ENCODE data around the gene INTS4. TPM values are rescaled to one million over a fixed set of nuclear protein-coding genes. Genes with fewer than 3 reads are reported as not detected.
"Not testable (repeated sequence)": the region's sequence is repeated elsewhere in the genome, so short reads cannot be mapped to it uniquely, and the experiment has no call there.

The INTS4 gene
- total RNA-seq, 1 experiment from 2014 or later, result 26.5 TPM

- DNase-seq (ENCODE audit: low spot score), result no peak
Measured at GRCh38 chr11:78022397-78023396, 28.2 kb upstream of the INTS4 start, which contains the start of gene KCTD14. KCTD14 (minus strand) TSS chr11:78023276; CDS start chr11:78023249, 27 bp downstream.

GRCh38 chr11:78021611-78022010 lies 27.1 kb upstream of the INTS4 start:
- no peak for DNase-seq (ENCODE audit: low spot score)

DNA sequence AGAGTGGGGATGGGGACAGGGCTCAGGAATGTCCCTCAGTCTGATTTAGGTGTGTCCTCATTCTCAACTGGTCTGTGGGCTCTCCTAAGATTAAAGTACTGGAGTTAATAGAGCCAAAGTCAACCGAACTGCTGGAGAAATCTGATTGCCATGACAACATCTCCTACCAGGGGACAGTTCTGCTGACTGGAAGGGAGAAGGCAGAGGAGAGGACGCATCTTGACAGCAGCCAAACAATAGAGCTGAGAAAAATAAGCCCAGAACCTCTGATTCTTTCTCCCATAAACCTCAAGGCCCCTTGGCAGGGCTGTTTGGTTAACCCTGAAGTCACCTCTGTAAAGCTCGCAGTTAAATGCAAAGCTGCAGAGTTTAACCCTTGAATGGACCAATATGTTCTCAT lies 25.8 kb upstream of the INTS4 start:
- peak; percentile 36 for DNase-seq (ENCODE audit: low spot score)

GRCh38 chr11:78019808-78020207 lies 25.3 kb upstream of the INTS4 start:
- peak; percentile 53 for DNase-seq (ENCODE audit: low spot score)

GRCh38 chr11:78015878-78016277 lies 21.4 kb upstream of the INTS4 start:
- DNase-seq (ENCODE audit: low spot score), result no peak

DNA sequence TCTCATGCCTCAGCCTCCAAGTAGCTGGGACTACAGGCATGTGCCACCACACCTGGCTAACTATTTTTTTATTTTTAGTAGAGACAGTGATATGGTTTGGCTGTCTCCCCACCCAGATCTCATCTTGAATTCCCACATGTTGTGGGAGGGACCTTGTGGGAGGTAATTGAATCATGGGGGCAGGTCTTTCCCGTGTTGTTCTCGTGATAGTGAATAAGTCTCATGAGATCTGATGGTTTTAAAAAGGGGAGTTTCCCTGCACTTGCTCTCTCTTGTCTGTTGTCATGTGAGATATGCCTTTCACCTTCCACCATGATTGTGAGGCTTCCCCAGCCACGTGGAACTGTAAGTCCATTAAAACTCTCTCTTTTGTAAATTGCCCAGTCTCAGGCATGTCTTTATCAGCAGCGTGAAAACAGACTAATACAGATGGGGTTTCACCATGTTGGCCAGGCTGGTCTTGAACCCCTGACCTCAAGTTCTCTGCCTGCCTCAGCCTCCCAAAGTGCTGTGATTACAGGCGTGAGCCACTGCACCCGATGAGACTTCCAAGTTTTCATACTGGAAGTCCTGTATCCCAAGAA lies 20.6 kb upstream of the INTS4 start:
- DNase-seq (ENCODE audit: low spot score), result not testable (repeated sequence)

DNA sequence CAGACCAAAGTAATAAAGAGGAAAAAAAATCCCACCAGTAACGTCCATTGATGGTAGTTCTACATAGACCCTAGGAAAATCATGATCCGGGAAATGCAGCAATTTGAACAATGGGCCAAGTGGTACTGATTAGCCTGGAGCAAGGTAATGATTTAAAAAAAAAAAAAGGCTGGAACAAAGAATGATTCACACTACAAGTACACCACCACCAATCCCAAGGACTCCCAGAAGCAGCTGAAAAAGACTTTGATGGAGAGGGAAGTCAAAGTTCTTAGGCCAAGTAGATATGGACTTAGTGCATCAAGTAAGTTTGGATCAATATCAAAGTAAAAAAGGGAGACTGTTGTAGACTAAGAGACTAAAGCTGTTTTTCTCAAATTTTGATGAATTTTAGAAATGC lies 16.8 kb upstream of the INTS4 start:
- DNase-seq (ENCODE audit: low spot score), result no peak

- no peak for DNase-seq (ENCODE audit: low spot score)
Measured at GRCh38 chr11:78010755-78011154, 16.3 kb upstream of the INTS4 start.

DNA sequence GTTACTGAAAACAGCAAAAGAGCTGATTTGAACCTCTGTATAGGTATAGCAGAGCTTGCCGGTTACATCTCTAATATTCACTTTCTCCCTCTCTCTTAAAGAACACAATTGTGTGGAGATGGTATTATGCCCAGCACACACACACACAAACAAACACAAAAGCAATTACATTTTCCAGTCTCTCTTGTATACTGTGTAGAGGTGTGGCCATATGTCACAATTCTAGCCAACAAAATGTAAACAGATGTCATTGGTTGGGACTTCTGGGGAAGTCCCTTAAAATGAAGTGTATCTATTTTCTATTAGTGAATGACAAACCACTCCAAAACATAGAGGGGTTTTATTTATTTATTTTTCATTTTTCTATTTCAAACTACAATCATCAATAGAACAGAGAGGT lies 15.8 kb upstream of the INTS4 start:
- DNase-seq (ENCODE audit: low spot score), result no peak

GRCh38 chr11:78009062-78009461 lies 14.6 kb upstream of the INTS4 start:
- DNase-seq (ENCODE audit: low spot score), result no peak

- DNase-seq (ENCODE audit: low spot score), result peak; percentile 79
Measured at GRCh38 chr11:78000193-78000592, 5.7 kb upstream of the INTS4 start.

GRCh38 chr11:77999446-78000030 lies 5.1 kb upstream of the INTS4 start:
- no peak for DNase-seq (ENCODE audit: low spot score)

DNA sequence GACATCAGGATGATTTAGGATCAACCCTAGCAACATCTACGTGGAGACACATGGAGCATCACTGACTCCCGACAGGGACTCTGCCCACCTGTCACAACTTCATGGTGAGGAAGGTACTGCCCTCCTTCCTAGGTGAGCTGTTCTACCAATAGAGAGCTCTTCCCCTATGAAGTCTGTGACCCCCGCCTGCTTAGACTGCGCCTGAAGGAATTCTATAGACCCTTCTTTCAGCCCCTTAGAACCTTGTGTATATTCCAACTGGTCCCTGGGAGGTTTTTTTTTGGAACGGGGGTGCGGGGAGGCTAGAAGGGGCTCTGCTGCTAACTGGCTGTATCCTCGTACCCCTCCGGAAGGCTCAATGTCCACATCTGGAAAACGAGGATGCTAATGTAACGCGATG lies 566 bp downstream of the INTS4 start:
- DNase-seq (ENCODE audit: low spot score), result no peak

GRCh38 chr11:77990981-77991380 lies 3.5 kb downstream of the INTS4 start:
- no peak for DNase-seq (ENCODE audit: low spot score)

GRCh38 chr11:77986456-77986855 lies 8.0 kb downstream of the INTS4 start:
- not testable (repeated sequence) for DNase-seq (ENCODE audit: low spot score)

DNA sequence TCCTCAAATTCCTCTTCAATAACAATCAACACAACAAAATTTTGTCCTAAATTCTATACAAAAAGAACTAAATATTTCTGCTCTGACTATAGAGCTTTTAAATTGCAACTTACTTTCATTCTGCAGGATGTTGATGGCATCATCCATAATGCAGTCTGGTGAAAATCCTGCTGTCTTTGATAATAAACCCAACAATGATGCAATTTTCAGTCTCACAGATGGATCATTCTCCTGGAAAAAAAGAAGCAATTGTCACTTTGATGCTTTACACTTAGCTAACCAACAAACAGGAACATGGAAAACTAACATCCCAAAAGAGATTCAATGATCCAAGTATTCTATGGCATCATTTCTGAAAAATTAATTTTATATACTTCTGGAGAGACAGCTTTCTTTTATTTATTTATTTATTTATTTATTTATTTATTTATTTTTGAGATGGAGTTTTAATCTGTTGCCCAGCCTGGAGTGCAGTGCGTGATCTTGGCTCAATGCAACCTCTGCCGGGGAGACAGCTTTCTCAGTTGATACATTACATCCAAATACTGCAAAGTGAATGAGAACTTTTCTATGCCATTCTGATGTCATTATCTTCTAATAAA lies 13.0 kb downstream of the INTS4 start:
- DNase-seq (ENCODE audit: low spot score), result no peak

DNA sequence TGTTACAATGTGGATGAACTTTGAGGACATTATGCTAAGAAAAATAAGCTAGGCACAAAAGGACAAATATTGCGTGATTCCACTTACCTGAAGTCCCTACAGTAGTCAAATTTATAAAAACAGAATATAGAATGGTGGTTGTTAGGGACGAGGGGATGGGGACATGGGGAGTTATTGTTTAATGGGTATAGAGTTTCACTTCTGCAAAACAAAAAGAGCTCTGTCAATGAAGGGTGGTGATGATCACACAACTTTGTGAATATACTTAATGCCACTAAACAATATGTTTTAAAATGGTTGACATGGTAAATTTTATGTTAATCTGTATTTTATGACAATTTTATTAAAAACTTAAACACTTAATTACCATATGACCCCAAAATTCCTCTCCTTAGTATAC lies 26.1 kb downstream of the INTS4 start:
- no peak for DNase-seq (ENCODE audit: low spot score)

DNA sequence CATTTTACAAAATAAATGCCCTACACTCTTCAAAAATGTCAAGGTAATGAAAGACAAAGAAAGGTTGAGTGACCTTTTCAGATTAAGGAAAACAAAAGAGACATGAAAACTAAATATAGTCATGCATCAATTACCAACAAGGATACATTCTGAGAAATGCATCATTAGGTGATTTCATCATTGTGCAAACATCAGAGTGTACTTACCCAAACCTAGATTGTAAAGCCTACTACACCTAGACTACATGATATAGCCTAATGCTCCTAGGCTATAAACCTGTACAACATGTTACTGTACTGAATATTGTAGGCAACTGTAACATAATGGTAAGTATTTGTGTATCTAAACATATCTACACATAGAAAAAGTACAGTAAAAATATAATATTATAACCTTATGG lies 26.7 kb downstream of the INTS4 start:
- no peak for DNase-seq (ENCODE audit: low spot score)

- no peak for DNase-seq (ENCODE audit: low spot score)
Measured at GRCh38 chr11:77967121-77967520, 27.3 kb downstream of the INTS4 start.

DNA sequence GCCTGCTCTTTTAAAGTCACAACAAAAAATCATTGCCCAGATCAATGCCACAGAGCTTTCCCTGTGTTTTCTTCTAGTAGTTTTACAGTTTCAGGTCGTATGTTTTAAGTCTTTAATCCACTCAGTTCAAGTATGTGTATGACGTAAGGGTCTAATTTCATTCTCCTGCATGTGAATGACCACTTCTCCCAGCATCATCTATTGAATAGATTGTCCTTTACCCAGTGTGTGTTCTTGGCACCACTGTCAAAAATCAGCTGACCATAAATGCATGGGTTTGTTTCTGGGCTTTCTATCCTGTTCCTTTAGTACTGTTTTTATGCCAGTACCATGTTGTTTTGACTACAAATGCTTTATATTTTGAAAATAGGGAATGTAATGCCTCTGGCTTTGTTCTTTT lies 28.1 kb downstream of the INTS4 start:
- no peak for DNase-seq (ENCODE audit: low spot score)

- no peak for DNase-seq (ENCODE audit: low spot score)
Measured at GRCh38 chr11:77959434-77959833, 35.0 kb downstream of the INTS4 start.

- DNase-seq (ENCODE audit: low spot score), result not testable (repeated sequence)
Measured at GRCh38 chr11:77958583-77959177, 35.8 kb downstream of the INTS4 start.

Measured in A172 (cell line).